Fibroblast of mammary gland (primary cell): ENCODE results near the gene TMEM154.

Source experiments
- DNase-seq: peaks from one replicate; pipeline ENCODE4 v3.0.0-alpha.2; 2010; ENCODE audit warnings: low read depth
- H3K4me3 ChIP-seq: 2 replicates; pipeline ENCODE4 v1.5.1; 2011; ENCODE audit warnings: low read depth, mild to moderate bottlenecking, low read length, moderate library complexity; ENCODE audit not compliant: control insufficient read depth
- CTCF ChIP-seq: conservative IDR thresholded peaks from 2 replicates; pipeline ENCODE4 v1.5.1; 2011; ENCODE audit warnings: low read depth, low read length, inconsistent platforms; ENCODE audit not compliant: control insufficient read depth, insufficient read depth

The TMEM154 gene

GRCh38 chr4:152708361-152708760 is 28.6 kb upstream of the TMEM154 start:
- no peak for DNase-seq
- no peak overlapping the region for H3K4me3 ChIP-seq
- no peak for TF ChIP-seq CTCF

DNA sequence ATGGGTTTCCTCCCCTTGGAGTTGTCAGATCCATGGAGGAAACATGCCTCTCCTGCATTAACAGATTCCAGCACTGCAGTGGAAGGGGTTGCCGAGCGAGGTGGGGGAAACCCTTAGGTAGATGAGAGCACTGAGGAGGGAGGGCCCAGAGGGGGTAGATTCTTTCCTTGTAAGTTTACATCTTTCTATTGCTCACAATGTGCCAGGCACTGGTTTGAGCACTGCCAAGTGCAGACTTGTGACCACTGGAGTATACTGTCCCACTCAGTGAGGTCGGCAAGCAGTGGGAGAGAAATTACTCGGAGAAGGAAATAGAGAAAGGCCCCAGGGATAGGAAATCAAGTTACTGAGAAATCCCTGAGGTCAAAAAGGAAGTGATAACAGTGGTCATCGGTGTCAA is 27.8 kb upstream of the TMEM154 start:
- DNase-seq = no peak
- no peak for TF ChIP-seq CTCF
- H3K4me3 ChIP-seq = no peak overlapping the region

DNA sequence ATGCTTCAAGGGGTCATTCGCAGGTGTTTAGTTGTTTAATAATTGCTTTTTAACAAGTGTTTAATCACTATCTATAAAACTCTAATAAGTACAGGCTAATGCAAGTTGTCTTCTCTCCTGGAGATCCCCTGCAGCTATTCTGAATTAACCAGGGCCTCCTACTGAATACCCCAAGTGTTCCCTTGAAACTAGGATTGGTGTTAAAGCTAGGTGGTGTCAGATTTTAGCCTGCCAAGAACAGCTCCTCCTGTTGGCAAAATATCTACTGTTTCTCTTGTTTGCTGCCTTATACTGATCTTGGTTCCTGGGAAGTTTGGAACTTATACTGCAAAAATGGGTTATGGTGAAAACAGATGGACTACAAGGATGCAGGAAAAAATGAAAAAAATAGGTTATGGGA is 26.1 kb upstream of the TMEM154 start:
- TF ChIP-seq CTCF = peak; percentile 14
- no peak for DNase-seq
- H3K4me3 ChIP-seq = no peak overlapping the region

DNA sequence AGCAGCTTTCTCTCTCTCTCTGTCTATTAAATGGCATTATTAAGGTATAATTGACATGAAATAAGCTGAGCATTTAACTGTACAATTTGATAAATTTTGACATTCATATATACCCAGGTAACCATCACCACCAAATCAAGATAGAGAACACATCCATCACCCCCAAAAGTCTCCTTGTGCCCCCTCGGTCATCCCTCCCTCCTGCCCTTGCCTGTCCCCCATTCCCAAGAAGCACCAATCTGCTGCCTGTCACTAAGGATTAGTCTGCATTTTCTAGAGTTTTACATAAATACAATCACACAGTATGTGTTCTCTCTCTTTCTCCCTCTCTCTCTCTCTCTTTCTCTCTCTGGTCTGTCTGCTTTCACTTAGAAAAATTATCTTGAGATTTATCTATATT is 25.0 kb upstream of the TMEM154 start:
- TF ChIP-seq CTCF = no peak
- DNase-seq = no peak
- H3K4me3 ChIP-seq = no peak overlapping the region

DNA sequence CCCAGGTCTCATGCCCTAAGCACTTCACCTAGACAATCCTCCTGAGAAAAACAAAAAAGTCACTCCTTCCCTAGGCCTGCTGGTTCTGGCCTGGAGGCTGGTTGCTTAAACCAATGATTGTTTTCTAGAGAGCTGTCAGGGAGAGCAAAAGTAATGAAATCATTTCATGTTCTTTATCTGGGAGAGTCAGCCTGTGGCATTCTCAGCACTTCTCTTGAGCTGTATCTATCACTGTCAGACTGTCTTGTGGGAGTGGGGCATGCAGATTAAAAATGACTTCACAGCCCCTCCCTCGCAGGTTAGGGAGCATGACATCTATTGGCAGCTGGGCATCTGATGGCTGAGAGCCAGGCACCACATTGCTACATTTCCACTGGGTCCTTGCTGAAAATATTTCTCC is 20.4 kb upstream of the TMEM154 start:
- no peak overlapping the region for H3K4me3 ChIP-seq
- DNase-seq = no peak
- no peak for TF ChIP-seq CTCF

DNA sequence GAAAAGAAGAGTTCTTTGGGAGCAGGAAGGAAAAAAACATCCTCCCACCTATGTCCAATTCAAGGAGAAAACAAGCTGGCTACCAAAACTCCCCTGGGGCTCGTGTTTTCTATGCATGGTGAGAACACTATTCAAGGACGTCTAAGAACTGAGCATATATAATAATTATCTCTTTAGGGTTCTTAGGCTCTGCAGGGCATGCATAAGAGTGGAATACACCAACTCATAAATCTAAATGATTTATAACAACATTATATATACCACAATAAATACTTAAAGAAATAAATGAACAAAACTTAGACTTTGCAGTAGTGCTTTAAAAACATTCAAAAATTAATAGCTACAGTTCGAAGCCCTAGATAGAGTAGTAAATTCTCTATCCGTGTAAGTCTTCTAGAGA is 19.5 kb upstream of the TMEM154 start:
- TF ChIP-seq CTCF = no peak
- DNase-seq = no peak
- no peak overlapping the region for H3K4me3 ChIP-seq

DNA sequence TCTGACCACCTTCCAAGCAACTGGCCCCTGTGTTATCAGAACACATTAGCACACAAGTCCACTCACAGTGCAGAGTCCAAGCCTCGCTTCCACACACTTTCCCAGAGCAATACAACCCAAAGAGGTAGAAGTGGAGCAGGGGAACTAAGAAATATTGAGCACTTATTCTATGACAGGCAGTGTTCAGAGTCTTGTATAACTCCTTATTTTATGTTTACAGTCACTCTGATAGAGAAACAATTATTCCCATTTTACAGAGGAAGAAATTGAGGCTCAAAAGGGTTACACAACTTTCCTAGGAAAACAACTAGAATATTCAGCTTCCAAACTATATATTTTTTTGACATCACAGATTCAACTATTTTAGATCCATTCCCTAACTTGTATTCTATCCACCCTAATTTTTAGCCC is 18.3 kb upstream of the TMEM154 start:
- TF ChIP-seq CTCF = no peak
- H3K4me3 ChIP-seq = no peak overlapping the region
- no peak for DNase-seq
